ENCODE measurements around the gene PLD4.
"Not testable (repeated sequence)": the region's sequence is repeated elsewhere in the genome, so short reads cannot be mapped to it uniquely, and the experiment has no call there.

PLD4 gene

GRCh38 chr14:104942586-104942985 lies 17.9 kb downstream of the PLD4 start:
- DNase-seq, result peak; percentile 14

- DNase-seq, result peak; percentile 12
Observed at GRCh38 chr14:104943216-104944015, 18.7 kb downstream of the PLD4 start.

- peak; percentile 5 for DNase-seq
Observed at GRCh38 chr14:104944016-104944308, 19.3 kb downstream of the PLD4 start.

GRCh38 chr14:104944436-104945205 lies 19.9 kb downstream of the PLD4 start:
- not testable (repeated sequence) for DNase-seq

- not testable (repeated sequence) for DNase-seq
Observed at GRCh38 chr14:104945266-104945665, 20.6 kb downstream of the PLD4 start.

GRCh38 chr14:104945986-104946965 lies 21.6 kb downstream of the PLD4 start:
- DNase-seq, result not testable (repeated sequence)

GRCh38 chr14:104947201-104947600 lies 22.5 kb downstream of the PLD4 start:
- not testable (repeated sequence) for DNase-seq

GRCh38 chr14:104947881-104948735 lies 23.4 kb downstream of the PLD4 start:
- DNase-seq, result not testable (repeated sequence)

- no peak for DNase-seq
Observed at GRCh38 chr14:104948736-104949031, 24.0 kb downstream of the PLD4 start.

GRCh38 chr14:104949406-104949955 lies 24.8 kb downstream of the PLD4 start:
- not testable (repeated sequence) for DNase-seq

GRCh38 chr14:104950021-104950420 lies 25.3 kb downstream of the PLD4 start:
- no peak for DNase-seq

GRCh38 chr14:104950701-104951100 lies 26.0 kb downstream of the PLD4 start:
- not testable (repeated sequence) for DNase-seq

- DNase-seq, result not testable (repeated sequence)
Observed at GRCh38 chr14:104951863-104952657, 27.4 kb downstream of the PLD4 start.

GRCh38 chr14:104953097-104953496 lies 28.4 kb downstream of the PLD4 start:
- DNase-seq, result no peak

GRCh38 chr14:104953896-104954656 lies 29.4 kb downstream of the PLD4 start:
- no peak for DNase-seq

GRCh38 chr14:104954746-104955395 lies 30.2 kb downstream of the PLD4 start:
- DNase-seq, result no peak

- DNase-seq, result no peak
Observed at GRCh38 chr14:104955396-104955770, 30.7 kb downstream of the PLD4 start.

GRCh38 chr14:104956290-104956890 lies 31.7 kb downstream of the PLD4 start:
- DNase-seq, result no peak

Measured in activated T-cell treated with anti-CD3 and anti-CD28 coated beads, Interleukin-2, amount 50 U/mL, for 1 hour (primary cell).